OCI-LY1 (cell line): Measurements from ENCODE around the gene PSD.

Experiments
- H2AFZ ChIP-seq: fragments of 200-600 bp; sonication (generic), shearing (Covaris generic); 2 replicates; pipeline ENCODE4 v1.6.0; 2014; ENCODE audit warnings: antibody characterized with exemption, mild to moderate bottlenecking, low read length
- H3F3A ChIP-seq: fragments of 200-600 bp; sonication (generic), shearing (Covaris generic); 2 replicates; pipeline ENCODE4 v1.6.0; 2014; ENCODE audit warnings: mild to moderate bottlenecking, antibody characterized with exemption, low read length, moderate library complexity; ENCODE audit not compliant: insufficient read depth
- H3K27ac ChIP-seq: fragments of 200-600 bp; sonication (generic); 2 replicates; pipeline ENCODE4 v1.5.1; 2014; ENCODE audit warnings: low read length, mixed run types, mild to moderate bottlenecking, low read depth; ENCODE audit not compliant: poor library complexity, severe bottlenecking
- H3K27me3 ChIP-seq: fragments of 200-600 bp; sonication (generic); 2 replicates; pipeline ENCODE4 v1.6.0; 2014; ENCODE audit warnings: antibody characterized with exemption, mild to moderate bottlenecking, low read length, moderate library complexity; ENCODE audit not compliant: insufficient read depth
- H3K36me3 ChIP-seq: fragments of 200-600 bp; sonication (generic); 2 replicates; pipeline ENCODE4 v1.6.1; 2014; ENCODE audit warnings: mild to moderate bottlenecking, antibody characterized with exemption, low read length, moderate library complexity, mixed read lengths; ENCODE audit not compliant: insufficient read depth
- H3K4me1 ChIP-seq: fragments of 200-600 bp; sonication (generic); 2 replicates; pipeline ENCODE4 v1.5.1; 2014; ENCODE audit warnings: mild to moderate bottlenecking, low read length, moderate library complexity; ENCODE audit not compliant: insufficient read depth, severe bottlenecking
- H3K4me2 ChIP-seq: fragments of 200-600 bp; sonication (generic), shearing (Covaris generic); 2 replicates; pipeline ENCODE4 v1.6.1; 2014; ENCODE audit warnings: low read length
- H3K4me3 ChIP-seq: fragments of 200-600 bp; sonication (generic); 2 replicates; pipeline ENCODE4 v1.5.1; 2014; ENCODE audit warnings: low read length, low read depth, mild to moderate bottlenecking, mixed read lengths; ENCODE audit not compliant: poor library complexity, severe bottlenecking
- H3K79me2 ChIP-seq: fragments of 200-600 bp; shearing (Covaris generic); 2 replicates; pipeline ENCODE4 v1.6.1; 2016; ENCODE audit warnings: mixed run types, low read length, mixed read lengths; ENCODE audit not compliant: insufficient read depth
- H3K9ac ChIP-seq: fragments of 200-600 bp; sonication (generic), shearing (Covaris generic); 2 replicates; pipeline ENCODE4 v1.6.1; 2014; ENCODE audit warnings: mild to moderate bottlenecking, low read length, mixed read lengths
- H3K9me2 ChIP-seq: fragments of 200-600 bp; sonication (generic), shearing (Covaris generic); 2 replicates; pipeline ENCODE4 v1.6.1; 2014; ENCODE audit warnings: low read depth, mild to moderate bottlenecking, low read length, mixed read lengths
- H3K9me3 ChIP-seq: fragments of 200-600 bp; shearing (Covaris generic); 2 replicates; pipeline ENCODE4 v1.6.1; 2014; ENCODE audit warnings: low read length, mixed read lengths
- H4K20me1 ChIP-seq: fragments of 200-600 bp; sonication (generic), shearing (Covaris generic); 2 replicates; pipeline ENCODE4 v1.6.0; 2016; ENCODE audit warnings: mild to moderate bottlenecking, low read length; ENCODE audit not compliant: insufficient read depth
- CTCF ChIP-seq: fragments of 200-600 bp; sonication (generic), shearing (Covaris generic); IDR thresholded peaks from 2 replicates; pipeline ENCODE4 v1.5.1; 2017; ENCODE audit warnings: mild to moderate bottlenecking, antibody characterized with exemption, low read length, moderate library complexity, mixed read lengths
- EZH2 ChIP-seq: fragments of 200-600 bp; sonication (generic), shearing (Covaris generic); IDR thresholded peaks from 2 replicates; pipeline ENCODE4 v1.8.0; 2017; ENCODE audit warnings: borderline replicate concordance, mixed run types, mild to moderate bottlenecking, antibody characterized with exemption, low read length, moderate library complexity, mixed read lengths

PSD gene

DNA sequence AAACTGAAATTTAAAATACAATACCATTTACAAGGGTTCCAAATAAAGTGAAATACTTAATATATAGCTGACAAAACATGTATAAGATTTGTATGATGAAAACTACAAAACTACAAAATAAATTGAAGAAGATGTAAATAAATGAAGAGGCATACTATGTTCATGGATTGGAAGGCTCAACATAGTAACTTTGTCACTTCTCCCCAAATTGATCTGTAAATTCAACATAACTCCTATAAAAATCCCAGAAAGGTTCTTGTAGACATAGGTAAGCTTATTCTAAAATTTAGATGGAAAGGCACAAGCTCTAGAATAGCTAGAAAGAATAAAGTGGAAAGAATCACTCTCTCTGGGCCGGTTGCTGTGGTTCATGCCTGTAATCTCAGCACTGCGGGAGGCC is 47.3 kb downstream of the PSD start:
- H3K9me2 ChIP-seq, result no peaks in the 10 kb centered on the region
- peaks cover 67% of the 10 kb centered on the region for H3K36me3 ChIP-seq
- H2AFZ ChIP-seq, result no peak overlapping the region
- TF ChIP-seq CTCF (no peak), EZH2 (no peak)
- no peaks in the 10 kb centered on the region for H3K9me3 ChIP-seq
- H3K4me1 ChIP-seq, result no peaks in the 10 kb centered on the region
- H3K4me2 ChIP-seq, result no peak overlapping the region
- H3K4me3 ChIP-seq, result no peak overlapping the region
- no peak overlapping the region for H3K27ac ChIP-seq
- no peaks in the 10 kb centered on the region for H4K20me1 ChIP-seq
- H3K79me2 ChIP-seq, result no peaks in the 10 kb centered on the region
- H3K9ac ChIP-seq, result no peak overlapping the region
- H3K27me3 ChIP-seq, result no peaks in the 10 kb centered on the region
- no peaks in the 10 kb centered on the region for H3F3A ChIP-seq

- Histone ChIP-seq H3K36me3 (peaks cover 59% of the 10 kb centered on the region), H3K4me2 (no peak overlapping the region)
- TF ChIP-seq EZH2 (no peak), CTCF (no peak)
Observed at GRCh38 chr10:102368077-102368476, 50.5 kb downstream of the PSD start.

DNA sequence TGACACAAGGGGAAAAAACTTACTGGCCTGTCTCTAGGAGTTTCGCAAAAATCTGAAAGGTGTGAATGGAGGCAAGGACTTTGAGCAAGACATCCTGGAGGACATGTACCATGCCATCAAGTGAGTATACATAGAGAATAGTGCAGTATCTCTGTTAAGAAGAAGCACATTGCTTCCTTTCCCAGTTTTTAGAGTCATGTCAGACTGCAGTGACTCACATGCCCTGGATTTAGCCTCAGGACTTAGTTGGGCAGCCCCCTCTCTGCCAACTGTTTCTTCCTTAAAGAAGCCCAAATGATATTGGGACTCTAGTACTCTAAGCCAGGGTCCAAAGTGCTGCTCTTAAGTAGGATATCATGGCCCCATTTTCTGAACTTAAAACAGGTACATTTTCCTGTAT is 51.1 kb downstream of the PSD start:
- no peaks in the 10 kb centered on the region for H3K9me2 ChIP-seq
- H3K4me1 ChIP-seq, result no peaks in the 10 kb centered on the region
- H3K9me3 ChIP-seq, result no peaks in the 10 kb centered on the region
- no peaks in the 10 kb centered on the region for H3K79me2 ChIP-seq
- no peak overlapping the region for H3K4me3 ChIP-seq
- H3K4me2 ChIP-seq, result no peak overlapping the region
- H3K36me3 ChIP-seq, result peaks cover 58% of the 10 kb centered on the region
- no peaks in the 10 kb centered on the region for H3K27me3 ChIP-seq
- no peak overlapping the region for H3K27ac ChIP-seq
- H3K9ac ChIP-seq, result no peak overlapping the region
- TF ChIP-seq CTCF (no peak), EZH2 (no peak)
- H3F3A ChIP-seq, result no peaks in the 10 kb centered on the region
- no peaks in the 10 kb centered on the region for H4K20me1 ChIP-seq
- H2AFZ ChIP-seq, result no peak overlapping the region

More at GRCh38 chr10:102368077-102368476, 50.5 kb downstream of the PSD start:
- no peaks in the 10 kb centered on the region for H4K20me1 ChIP-seq
- H3K9me2 ChIP-seq, result no peaks in the 10 kb centered on the region
- H3F3A ChIP-seq, result no peaks in the 10 kb centered on the region
- no peaks in the 10 kb centered on the region for H3K79me2 ChIP-seq
- H2AFZ ChIP-seq, result no peak overlapping the region
- no peaks in the 10 kb centered on the region for H3K4me1 ChIP-seq
- no peak overlapping the region for H3K27ac ChIP-seq
- H3K27me3 ChIP-seq, result no peaks in the 10 kb centered on the region
- no peak overlapping the region for H3K4me3 ChIP-seq
- H3K9ac ChIP-seq, result no peak overlapping the region
- no peaks in the 10 kb centered on the region for H3K9me3 ChIP-seq
